Endothelial cell of umbilical vein (primary cell): ENCODE measurements around the gene ACOD1. TPM values are rescaled to one million over a fixed set of nuclear protein-coding genes. Genes with fewer than 3 reads are reported as not detected.

ENCODE experiments used
- BruUV-seq: library from RNA; stranded (reverse); fragments of 400-500 nt; replicated peaks from 2 replicates; lab custom pipeline; 2021; lab: Mats Ljungman, UMichigan
- CTCF ChIA-PET: fragments of 300-600, 350-600 bp; sonication (Branson Sonifier 250); formaldehyde crosslinking; loops from one replicate; lab custom pipeline; 2021; ENCODE audit warnings: antibody characterized with exemption, inconsistent platforms; lab: Charles Lee
- POLR2A ChIA-PET: fragments of 300-600, 350-600 bp; sonication (Branson Sonifier 250); formaldehyde crosslinking; loops from one replicate; lab custom pipeline; 2021; ENCODE audit warnings: antibody characterized with exemption, inconsistent platforms; lab: Charles Lee
- DNase-seq: peaks from one replicate; pipeline ENCODE4 v3.0.0-alpha.2; 2011; ENCODE audit warnings: low read depth, low spot score
- FAIRE-seq: peaks from 2 replicates; lab custom pipeline; 2011; peaks lifted over from hg19 to GRCh38; lab: Jason Lieb, UNC
- H2AFZ ChIP-seq: 2 replicates; pipeline ENCODE4 v1.6.0; 2012; ENCODE audit warnings: low read depth, low read length, control low read depth, inconsistent platforms
- H3K27ac ChIP-seq: 2 replicates; pipeline ENCODE4 v1.5.1; 2011; ENCODE audit warnings: low read depth, mild to moderate bottlenecking, control low read depth, low read length, moderate library complexity; ENCODE audit not compliant: insufficient read depth
- H3K27me3 ChIP-seq, 2 experiments: 2 replicates each; pipeline versions ENCODE4 v1.6.0 to v1.6.1; 2011; ENCODE audit warnings: low read length in 2 of 2, mixed read lengths in 1 of 2; ENCODE audit not compliant: control insufficient read depth in 2 of 2, insufficient read depth in 2 of 2
- H3K36me3 ChIP-seq, 2 experiments: 2 replicates in 1 of 2; 3 replicates in 1 of 2; pipeline ENCODE4 v1.5.1; 2011; ENCODE audit warnings: low read length in 2 of 2, mild to moderate bottlenecking in 1 of 2, moderate library complexity in 1 of 2; ENCODE audit not compliant: control insufficient read depth in 2 of 2, insufficient read depth in 2 of 2; ENCODE audit errors: extremely low read depth in 1 of 2
- H3K4me1 ChIP-seq: 3 replicates; pipeline ENCODE4 v1.5.1; 2011; ENCODE audit warnings: mild to moderate bottlenecking, low read length; ENCODE audit not compliant: control insufficient read depth, insufficient read depth; ENCODE audit errors: extremely low read depth
- H3K4me2 ChIP-seq: 2 replicates; pipeline ENCODE4 v1.6.1; 2011; ENCODE audit warnings: low read length, control low read depth, mixed read lengths; ENCODE audit not compliant: insufficient read depth
- H3K4me3 ChIP-seq, 3 experiments: fragments of 200-600 bp in 1 of 3; sonication (generic), shearing (Covaris generic) in 1 of 3; replicated peaks in 1 of 3; 2 replicates each; pipeline ENCODE4 v1.5.1; 2011 to 2016; ENCODE audit warnings: control low read depth in 3 of 3, low read length in 3 of 3, mild to moderate bottlenecking in 2 of 3, inconsistent platforms in 1 of 3, low read depth in 1 of 3, moderate library complexity in 1 of 3; ENCODE audit not compliant: insufficient read depth in 1 of 3
- H3K79me2 ChIP-seq: 2 replicates; pipeline ENCODE4 v1.6.0; 2012; ENCODE audit warnings: low read length, inconsistent platforms; ENCODE audit not compliant: control insufficient read depth, insufficient read depth
- H3K9ac ChIP-seq: replicated peaks from 2 replicates; pipeline ENCODE3; 2011; ENCODE audit warnings: low read length, control low read depth; ENCODE audit not compliant: insufficient read depth; ENCODE audit errors: extremely low read depth
- H3K9me1 ChIP-seq: replicated peaks from 3 replicates; pipeline ENCODE4 v1.6.0; 2011; ENCODE audit warnings: mild to moderate bottlenecking, low read length; ENCODE audit not compliant: control insufficient read depth, insufficient read depth; ENCODE audit errors: extremely low read depth
- H3K9me3 ChIP-seq: replicated peaks from 2 replicates; pipeline ENCODE4 v1.5.1; 2012; ENCODE audit warnings: low read length, inconsistent platforms; ENCODE audit not compliant: control insufficient read depth, insufficient read depth
- H4K20me1 ChIP-seq: replicated peaks from 2 replicates; pipeline ENCODE3; 2011; ENCODE audit warnings: mild to moderate bottlenecking, low read length; ENCODE audit not compliant: control insufficient read depth, insufficient read depth; ENCODE audit errors: extremely low read depth
- EZH2 ChIP-seq: IDR thresholded peaks from 2 replicates; pipeline ENCODE4 v1.6.1; 2012; ENCODE audit warnings: borderline replicate concordance, low read depth, mild to moderate bottlenecking, moderate library complexity, low read length, inconsistent platforms; ENCODE audit not compliant: severe bottlenecking
- FOS ChIP-seq: IDR thresholded peaks from 2 replicates; pipeline ENCODE4 v1.6.1; 2011; ENCODE audit warnings: mild to moderate bottlenecking, low read length, moderate library complexity, borderline replicate concordance; ENCODE audit not compliant: insufficient read depth
- MYC ChIP-seq: IDR thresholded peaks from one replicate; pipeline ENCODE4 v1.6.1; 2011; ENCODE audit warnings: mild to moderate bottlenecking, low read depth, low read length
- POLR2AphosphoS5 ChIP-seq: IDR thresholded peaks from 2 replicates; pipeline ENCODE4 v1.6.1; 2012; ENCODE audit warnings: low read depth, mild to moderate bottlenecking, control low read depth, low read length, moderate library complexity; ENCODE audit not compliant: insufficient read depth
- dilution Hi-C: fragments of 300-500 bp; cut with MboI; formaldehyde crosslinking; loops from one replicate; pipeline ENCODE4 v1.15.0; 2019; ENCODE audit warnings: low sequenced_read_pairs; ENCODE audit not compliant: extremely low pct_ligation_motif_present
- intact Hi-C: fragments of 100-400 bp; cut with micrococcal nuclease; formaldehyde crosslinking; loops from one replicate; pipeline ENCODE4 v1.10.0; 2022
- polyA plus RNA-seq, 4 experiments: library from polyadenylated mRNA; depleted of rRNA in 3 of 4; stranded (reverse) in 3 of 4; unstranded in 1 of 4; fragments of >200 nt; gene quantifications; 2 replicates each; pipeline versions ENCODE4 v1.2.1 to v1.2.3, GENCODE V29; 2011 to 2012; ENCODE audit warnings: missing spikeins in 1 of 4
- total RNA-seq: library from RNA; stranded (reverse); gene quantifications from 2 replicates; pipeline ENCODE4 v1.2.3, GENCODE V29; 2021
- TF ChIP-seq, protein P1 (sequence below), 2 donors: IDR thresholded peaks; 1 replicate in 1 of 2; 2 replicates in 1 of 2; pipeline ENCODE4 v1.5.1; 2011; ENCODE audit warnings: low read length in 2 of 2, mild to moderate bottlenecking in 2 of 2, moderate library complexity in 2 of 2, control low read depth in 1 of 2, inconsistent platforms in 1 of 2, low read depth in 1 of 2; ENCODE audit not compliant: insufficient read depth in 1 of 2; ENCODE audit errors: extremely low read depth in 1 of 2
- TF ChIP-seq, protein P2 (sequence below): IDR thresholded peaks from 2 replicates; pipeline ENCODE4 v1.6.1; 2011; ENCODE audit not compliant: insufficient read depth, insufficient read length

ACOD1 gene
- total and polyA plus RNA-seq, 2 donors (not counting 3 experiments of a cell fraction or from before 2014, with no cell fraction given) = not detected

DNA sequence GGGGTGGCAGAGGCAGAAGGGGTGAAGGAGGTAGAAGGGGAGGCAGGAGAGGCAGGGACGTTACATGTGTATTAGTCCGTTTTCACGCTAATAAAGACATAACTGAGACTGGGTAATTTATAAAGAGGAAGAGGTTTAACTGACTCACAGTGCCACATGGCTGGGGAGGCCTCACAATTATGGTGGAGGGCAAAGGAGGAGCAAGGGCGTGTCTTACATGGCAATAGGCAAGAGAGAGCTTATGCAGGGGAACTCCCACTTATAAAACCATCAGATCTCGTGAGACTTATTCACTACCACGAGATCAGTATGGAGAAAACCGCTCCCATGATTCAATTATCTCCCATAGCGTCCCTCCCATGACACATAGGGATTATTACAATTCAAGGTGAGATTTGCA is 19.0 kb upstream of the ACOD1 start:
- FAIRE-seq (no peak), DNase-seq (no peak)
- no peak overlapping the region for H2AFZ ChIP-seq
- POLR2A ChIA-PET = no interaction called here
- H4K20me1 ChIP-seq = no peaks in the 10 kb centered on the region
- TF ChIP-seq, protein P1, sequence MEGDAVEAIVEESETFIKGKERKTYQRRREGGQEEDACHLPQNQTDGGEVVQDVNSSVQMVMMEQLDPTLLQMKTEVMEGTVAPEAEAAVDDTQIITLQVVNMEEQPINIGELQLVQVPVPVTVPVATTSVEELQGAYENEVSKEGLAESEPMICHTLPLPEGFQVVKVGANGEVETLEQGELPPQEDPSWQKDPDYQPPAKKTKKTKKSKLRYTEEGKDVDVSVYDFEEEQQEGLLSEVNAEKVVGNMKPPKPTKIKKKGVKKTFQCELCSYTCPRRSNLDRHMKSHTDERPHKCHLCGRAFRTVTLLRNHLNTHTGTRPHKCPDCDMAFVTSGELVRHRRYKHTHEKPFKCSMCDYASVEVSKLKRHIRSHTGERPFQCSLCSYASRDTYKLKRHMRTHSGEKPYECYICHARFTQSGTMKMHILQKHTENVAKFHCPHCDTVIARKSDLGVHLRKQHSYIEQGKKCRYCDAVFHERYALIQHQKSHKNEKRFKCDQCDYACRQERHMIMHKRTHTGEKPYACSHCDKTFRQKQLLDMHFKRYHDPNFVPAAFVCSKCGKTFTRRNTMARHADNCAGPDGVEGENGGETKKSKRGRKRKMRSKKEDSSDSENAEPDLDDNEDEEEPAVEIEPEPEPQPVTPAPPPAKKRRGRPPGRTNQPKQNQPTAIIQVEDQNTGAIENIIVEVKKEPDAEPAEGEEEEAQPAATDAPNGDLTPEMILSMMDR (IDR thresholded peaks at IDR 0.05; ENCODE audit: extremely low read depth in 1 of 2, insufficient read depth in 1 of 2, low read depth in 1 of 2, low read length in 2 of 2) = no peak
- TF ChIP-seq MYC = no peak
- TF ChIP-seq, protein P2, sequence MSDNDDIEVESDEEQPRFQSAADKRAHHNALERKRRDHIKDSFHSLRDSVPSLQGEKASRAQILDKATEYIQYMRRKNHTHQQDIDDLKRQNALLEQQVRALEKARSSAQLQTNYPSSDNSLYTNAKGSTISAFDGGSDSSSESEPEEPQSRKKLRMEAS = no peak
- TF ChIP-seq FOS = no peak
- no peak for TF ChIP-seq EZH2
- no peak for TF ChIP-seq POLR2AphosphoS5
- H3K9me3 ChIP-seq = no peaks in the 10 kb centered on the region
- H3K27ac ChIP-seq = no peak overlapping the region
- peaks cover 2 to 5% of the 10 kb centered on the region in 2 experiments for H3K27me3 ChIP-seq
- CTCF ChIA-PET = no interaction called here
- H3K9ac ChIP-seq = no peak overlapping the region
- no peaks in the 10 kb centered on the region for H3K4me1 ChIP-seq
- H3K4me2 ChIP-seq = no peak overlapping the region
- no peaks in the 10 kb centered on the region for H3K9me1 ChIP-seq
- no TSS peak for BruUV-seq
- intact Hi-C loops = no loop called here
- H3K36me3 ChIP-seq = no peaks in the 10 kb centered on the region
- dilution Hi-C loops = no loop called here
- H3K79me2 ChIP-seq = no peaks in the 10 kb centered on the region
- no peak overlapping the region for H3K4me3 ChIP-seq
